K562 (cell line): ENCODE measurements around the gene TMEM184B. TPM values are rescaled to one million over a fixed set of nuclear protein-coding genes. Genes with fewer than 3 reads are reported as not detected.

Experiments
- BCOR ChIP-seq: fragments of 450-650 bp; IDR thresholded peaks from 2 replicates; pipeline ENCODE4 v1.6.1; 2016
- CHAMP1 ChIP-seq: fragments of 450-650 bp; IDR thresholded peaks from 2 replicates; pipeline ENCODE4 v1.6.1; 2016; ENCODE audit warnings: mild to moderate bottlenecking
- DDX20 ChIP-seq: fragments of 450-650 bp; IDR thresholded peaks from 2 replicates; pipeline ENCODE4 v1.6.1; 2016; ENCODE audit warnings: missing genetic modification characterization, low read depth, mild to moderate bottlenecking, missing compliant biosample characterization, moderate library complexity
- FIP1L1 ChIP-seq: fragments of 200-400 bp; formaldehyde crosslinking; IDR thresholded peaks from 2 replicates; pipeline ENCODE4 v1.6.1; 2018; ENCODE audit warnings: mild to moderate bottlenecking, low read depth, low read length; ENCODE audit not compliant: poor library complexity, severe bottlenecking
- MAFK ChIP-seq: IDR thresholded peaks from 2 replicates; pipeline ENCODE4 v1.6.1; 2011; ENCODE audit warnings: low read length, improper control_type of control experiment
- MYC ChIP-seq, 2 experiments: fragments of 250-450 bp in 1 of 2; sonication (Bioruptor Pico) in 1 of 2; IDR thresholded peaks; 2 replicates each; pipeline versions ENCODE4 v1.5.1 to v1.6.1; 2012 to 2021; ENCODE audit warnings: low read depth in 2 of 2, borderline replicate concordance in 1 of 2, improper control_type of control experiment in 1 of 2, low read length in 1 of 2, mild to moderate bottlenecking in 1 of 2, moderate library complexity in 1 of 2
- SMARCE1 ChIP-seq: fragments of 450-650 bp; IDR thresholded peaks from 2 replicates; pipeline ENCODE4 v1.7.1; 2016; ENCODE audit warnings: mild to moderate bottlenecking
- STAT5A ChIP-seq: IDR thresholded peaks from 2 replicates; pipeline ENCODE4 v1.6.1; 2012; ENCODE audit warnings: low read length, inconsistent platforms, borderline replicate concordance
- TGIF2 ChIP-seq: sonication (generic); formaldehyde crosslinking; IDR thresholded peaks from 2 replicates; pipeline ENCODE4 v1.8.1; 2022; ENCODE audit warnings: mild to moderate bottlenecking, missing genetic modification reagents, moderate library complexity
- ZBTB11 ChIP-seq, 3 experiments: fragments of 200-800 bp in 1 of 3; fragments of 250-450 bp in 1 of 3; fragments of 450-650 bp in 1 of 3; sonication (Bioruptor Pico) in 1 of 3; sonication (Bioruptor generic) in 1 of 3; formaldehyde crosslinking in 1 of 3; IDR thresholded peaks; 2 replicates each; pipeline versions ENCODE4 v1.6.1 to v1.8.0; 2016 to 2022; ENCODE audit warnings: mild to moderate bottlenecking in 2 of 3, missing genetic modification characterization in 2 of 3, missing compliant biosample characterization in 1 of 3, moderate library complexity in 1 of 3
- ZNF407 ChIP-seq: fragments of 450-650 bp; IDR thresholded peaks from 2 replicates; pipeline ENCODE4 v1.6.1; 2016; ENCODE audit warnings: low read depth
- polyA plus RNA-seq, 8 experiments: library from polyadenylated mRNA; depleted of rRNA in 4 of 8; stranded (reverse) in 5 of 8; unstranded in 3 of 8; fragments of >200 nt; fragmentation: Nextera tagmentation in 2 of 8; fragmentation: Illumina TruSeq in 1 of 8; extraction: Ambion mirVana in 2 of 8; extraction: Trizol in 1 of 8; gene quantifications; 2 replicates each; pipeline versions ENCODE4 v1.2.1 to v1.2.3, GENCODE V29; 2011 to 2014; ENCODE audit warnings: inconsistent platforms in 1 of 8, missing spikeins in 1 of 8
- total RNA-seq, 7 experiments: library from RNA; depleted of rRNA in 6 of 7; stranded (reverse); fragments of >200 nt in 6 of 7; fragmentation: Illumina TruSeq in 2 of 7; extraction: Trizol in 2 of 7; gene quantifications; 2 replicates each; pipeline versions ENCODE4 v1.2.1 to v1.2.3, GENCODE V29; 2011 to 2021; ENCODE audit warnings: low replicate concordance in 1 of 7

TMEM184B gene
- total and polyA plus RNA-seq, 9 of the 15 experiments (the other 6 are each of a cell fraction or from before 2014, with no cell fraction given) = 0.31 to 25.1 (median 6.2) TPM

GRCh38 chr22:38272373-38273134 is at the start of gene TMEM184B (continued):
- TF ChIP-seq CHAMP1 (no peak), SMARCE1 (no peak), MAFK (no peak), TGIF2 (CRISPR knock-in tag) (no peak), MYC (IDR thresholded peaks at IDR 0.05; ENCODE audit: low read depth, low read length) (no peak), MYC (CRISPR knock-in tag; IDR thresholded peaks at IDR 0.05; ENCODE audit: borderline replicate concordance, low read depth) (no peak), ZNF407 (peak; percentile 84), STAT5A (no peak), BCOR (no peak), FIP1L1 (no peak), ZBTB11 (CRISPR knock-in tag; IDR thresholded peaks at IDR 0.05) (no peak), DDX20 (tag) (no peak)
